Epithelial cell of proximal tubule (primary cell): Measurements from ENCODE around the gene SERPINB12. TPM values are rescaled to one million over a fixed set of nuclear protein-coding genes. Genes with fewer than 3 reads are reported as not detected.

Experiments
- DNase-seq: peaks from one replicate; pipeline ENCODE4 v3.0.0-alpha.2; 2011; ENCODE audit warnings: low read depth
- H3K4me3 ChIP-seq: 2 replicates; pipeline ENCODE4 v1.5.1; 2011; ENCODE audit warnings: low read depth, mild to moderate bottlenecking, low read length
- CTCF ChIP-seq: conservative IDR thresholded peaks from 2 replicates; pipeline ENCODE4 v1.5.1; 2012; ENCODE audit warnings: low read depth, mild to moderate bottlenecking, low read length
- total RNA-seq: library from RNA; depleted of rRNA; stranded (reverse); fragments of >200 nt; gene quantifications from 2 replicates; pipeline ENCODE4 v1.2.3, GENCODE V29; 2015

SERPINB12 gene
- total RNA-seq, 1 donor from 2014 or later: not detected

DNA sequence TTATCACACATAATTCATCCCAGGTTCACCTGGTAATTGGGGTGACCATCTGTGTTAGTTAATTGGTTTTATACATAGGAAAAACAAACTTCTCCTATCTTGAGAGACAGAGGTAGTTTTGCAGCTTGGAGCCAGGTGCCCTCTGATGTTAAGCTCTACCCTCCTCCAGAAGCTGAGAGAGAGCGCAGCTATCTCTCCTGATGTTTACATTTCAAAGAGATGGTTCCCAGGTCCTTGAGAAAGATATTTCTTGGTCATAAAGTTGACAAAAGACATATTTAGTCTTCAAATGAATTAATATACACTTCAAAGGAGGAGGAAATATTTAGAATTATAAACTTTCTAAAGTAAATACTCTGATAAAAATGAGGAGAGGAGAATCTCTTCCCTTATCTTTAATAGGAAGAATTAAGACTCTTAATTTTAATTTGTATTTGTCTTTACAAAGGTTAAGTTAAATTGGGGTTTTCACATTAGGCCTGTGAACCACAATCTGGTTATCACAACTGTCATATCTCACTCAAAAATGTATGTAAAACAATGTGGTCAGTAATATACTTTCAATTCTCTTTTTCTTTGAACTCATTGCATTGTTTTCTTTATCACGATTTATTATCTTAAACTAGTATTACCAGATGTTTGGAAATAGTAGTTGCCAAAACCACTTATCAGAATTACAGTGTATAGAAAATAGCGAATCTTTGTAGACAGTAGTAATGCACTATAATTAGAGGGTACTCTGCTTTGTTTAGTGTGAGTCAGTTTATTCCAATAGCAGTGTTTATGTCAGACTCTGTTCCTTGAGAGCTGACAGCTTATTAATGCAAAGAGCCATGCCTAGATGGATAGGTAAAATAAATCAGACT lies 75.1 kb downstream of the SERPINB12 start:
- H3K4me3 ChIP-seq: no peak overlapping the region
- no peak for TF ChIP-seq CTCF
- DNase-seq: no peak

DNA sequence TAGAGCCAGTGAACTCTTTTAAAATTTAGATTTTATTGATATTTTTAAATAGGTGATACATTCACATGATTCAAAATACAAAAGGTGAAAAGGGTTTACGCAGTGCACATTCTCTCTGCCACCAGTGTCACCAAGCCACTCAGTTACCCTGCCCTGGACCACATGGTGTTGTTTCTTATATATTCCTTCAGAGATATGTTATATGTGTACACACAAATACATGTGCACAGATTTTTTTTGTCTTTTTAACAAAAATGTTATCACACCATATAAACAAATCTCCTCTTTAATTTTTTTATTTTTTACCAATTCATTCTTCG lies 75.7 kb downstream of the SERPINB12 start:
- DNase-seq: no peak
- H3K4me3 ChIP-seq: no peak overlapping the region
- TF ChIP-seq CTCF: no peak

Other genes starting within 250 kb of the SERPINB12 start
- 3.0 and 4.7 TPM in 2 replicates for gene BCL2, start 222.6 kb upstream of the SERPINB12 start, total RNA-seq
- 25.4 and 38.3 TPM in 2 replicates for gene KDSR, start 175.2 kb upstream of the SERPINB12 start, total RNA-seq
- 32.1 and 42.9 TPM in 2 replicates for gene VPS4B, start 119.9 kb upstream of the SERPINB12 start, total RNA-seq
- gene SERPINB5, start 65.4 kb upstream of the SERPINB12 start, total RNA-seq: 0.17 TPM in 1 of 2 replicates, not detected in the other
- gene SERPINB13, start 45.0 kb downstream of the SERPINB12 start, total RNA-seq: not detected in 2 replicates
- gene SERPINB4, start 101.9 kb downstream of the SERPINB12 start, total RNA-seq: not detected in 2 replicates
- gene SERPINB3, start 119.5 kb downstream of the SERPINB12 start, total RNA-seq: 0.12 TPM in 1 of 2 replicates, not detected in the other
- gene SERPINB11, start 160.6 kb downstream of the SERPINB12 start, total RNA-seq: not detected in 2 replicates
- 7.5 and 44.5 TPM in 2 replicates for gene SERPINB7, start 233.0 kb downstream of the SERPINB12 start, total RNA-seq